ENCODE data around the gene OSBPL10.

GRCh38 chr3:31871939-31872507, 109.0 kb downstream of the OSBPL10 start:
- no peak for TF ChIP-seq CTCF (conservative IDR thresholded peaks at IDR 0.05 in 1 of 2, IDR thresholded peaks at IDR 0.05 in 1 of 2; ENCODE audit: extremely low read depth in 1 of 2, insufficient read depth in 1 of 2, low read depth in 1 of 2, low read length in 2 of 2)
- TF ChIP-seq EZH2 (IDR thresholded peaks at IDR 0.05; ENCODE audit: borderline replicate concordance, low read length): no peak

Data from mammary epithelial cell (primary cell).